GM19043 (cell line): ENCODE data around the gene C9orf85.
A peak's percentile ranks its signal among the peaks of the same experiment; 100 is the strongest.

ENCODE experiments used
- ATAC-seq: cut with Tn5 transposase; IDR thresholded peaks from one replicate; pipeline ENCODE4 v1.9.1; 2021; ENCODE audit warnings: low read depth; ENCODE audit not compliant: unreplicated experiment

The C9orf85 gene

GRCh38 chr9:71901695-71902597, 9.5 kb upstream of the C9orf85 start:
- ATAC-seq = no peak

- ATAC-seq = no peak
Observed at GRCh38 chr9:71904076-71904475, 7.4 kb upstream of the C9orf85 start.

- no peak for ATAC-seq
Observed at GRCh38 chr9:71908825-71909224, 2.6 kb upstream of the C9orf85 start.

GRCh38 chr9:71909887-71910649, 1.4 kb upstream of the C9orf85 start:
- ATAC-seq = peak; percentile 0

- peak; percentile 7 for ATAC-seq
Observed at GRCh38 chr9:71910650-71911060, 784 bp upstream of the C9orf85 start.

GRCh38 chr9:71911908-71912335, 483 bp downstream of the C9orf85 start:
- no peak for ATAC-seq

- ATAC-seq = no peak
Observed at GRCh38 chr9:71915495-71915894, 4.1 kb downstream of the C9orf85 start.

- peak; percentile 67 for ATAC-seq
Observed at GRCh38 chr9:71916834-71917534, 5.5 kb downstream of the C9orf85 start.

- no peak for ATAC-seq
Observed at GRCh38 chr9:71918419-71918818, 7.0 kb downstream of the C9orf85 start.

- ATAC-seq = no peak
Observed at GRCh38 chr9:71920456-71921189, 9.2 kb downstream of the C9orf85 start.

GRCh38 chr9:71921190-71921814, 9.9 kb downstream of the C9orf85 start:
- no peak for ATAC-seq

GRCh38 chr9:71924576-71924975, 13.1 kb downstream of the C9orf85 start:
- ATAC-seq = no peak

- no peak for ATAC-seq
Observed at GRCh38 chr9:71925834-71926233, 14.4 kb downstream of the C9orf85 start.

- no peak for ATAC-seq
Observed at GRCh38 chr9:71928376-71928775, 16.9 kb downstream of the C9orf85 start.

- ATAC-seq = no peak
Observed at GRCh38 chr9:71928806-71929205, 17.4 kb downstream of the C9orf85 start.

GRCh38 chr9:71929223-71929622, 17.8 kb downstream of the C9orf85 start:
- no peak for ATAC-seq

- no peak for ATAC-seq
Observed at GRCh38 chr9:71929791-71930440, 18.5 kb downstream of the C9orf85 start.

- no peak for ATAC-seq
Observed at GRCh38 chr9:71931166-71931565, 19.7 kb downstream of the C9orf85 start.

GRCh38 chr9:71936066-71936465, 24.6 kb downstream of the C9orf85 start:
- no peak for ATAC-seq
